HG03565 (cell line): ENCODE data around the gene TXK.

Experiments
- ATAC-seq: cut with Tn5 transposase; IDR thresholded peaks from one replicate; pipeline ENCODE4 v1.9.1; 2021; ENCODE audit warnings: mild to moderate bottlenecking, moderate library complexity; ENCODE audit not compliant: unreplicated experiment

Gene TXK

DNA sequence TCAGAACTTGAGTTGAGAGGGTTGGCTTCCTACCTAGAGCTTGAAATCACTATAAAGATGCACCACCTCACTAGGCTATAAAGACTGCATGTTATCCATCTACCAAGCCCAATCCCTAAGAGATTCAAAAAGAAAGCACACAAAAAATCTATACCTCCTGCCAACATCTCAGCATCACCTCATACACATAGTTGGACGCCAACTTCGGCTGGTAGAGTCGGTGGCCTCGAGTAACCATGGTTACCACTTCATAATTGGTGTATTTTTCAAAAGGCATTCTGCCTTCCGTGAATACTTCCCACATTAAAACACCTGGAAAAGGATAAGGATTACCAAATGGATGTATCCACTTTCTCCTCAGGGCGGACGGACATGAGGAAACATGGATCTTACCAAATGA, 4.5 kb upstream of the TXK start:
- ATAC-seq, result no peak

DNA sequence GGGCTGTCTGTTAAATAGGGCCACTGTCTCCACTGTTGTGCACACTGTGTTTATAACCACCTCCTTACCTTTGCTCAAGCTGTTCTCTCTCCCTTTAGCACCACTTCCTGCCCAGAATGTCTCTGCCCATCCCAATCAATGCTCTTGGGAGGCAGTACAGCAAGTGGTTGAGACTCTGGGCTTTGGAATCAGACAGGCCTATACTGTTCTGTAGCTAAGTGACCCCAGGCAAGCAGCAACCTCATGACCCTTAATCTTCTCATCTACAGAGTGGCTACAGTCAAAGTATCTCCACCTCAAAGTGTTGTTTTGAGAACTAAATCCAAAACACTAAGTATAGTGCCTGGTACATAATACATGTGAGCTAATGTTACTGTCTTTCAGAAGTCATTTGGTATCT, 3.8 kb upstream of the TXK start:
- no peak for ATAC-seq

DNA sequence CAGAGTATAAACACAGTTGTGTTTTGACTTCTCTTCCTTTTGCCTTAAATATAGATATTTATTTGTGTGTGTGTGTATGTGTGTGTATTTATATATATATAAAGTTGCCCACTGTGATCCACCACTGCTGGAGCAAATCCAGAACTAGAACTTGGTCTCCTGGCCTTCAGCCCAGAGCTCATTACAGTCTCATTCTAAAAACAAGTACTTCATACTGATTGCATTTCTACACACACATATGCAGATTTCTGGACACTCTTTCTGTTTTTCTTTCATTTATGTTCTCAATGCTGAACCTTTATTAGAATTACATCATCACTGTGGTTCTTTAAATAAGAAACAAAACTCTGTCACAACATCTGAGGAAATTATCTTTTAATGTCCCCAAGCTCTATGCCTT, 381 bp downstream of the TXK start:
- no peak for ATAC-seq

DNA sequence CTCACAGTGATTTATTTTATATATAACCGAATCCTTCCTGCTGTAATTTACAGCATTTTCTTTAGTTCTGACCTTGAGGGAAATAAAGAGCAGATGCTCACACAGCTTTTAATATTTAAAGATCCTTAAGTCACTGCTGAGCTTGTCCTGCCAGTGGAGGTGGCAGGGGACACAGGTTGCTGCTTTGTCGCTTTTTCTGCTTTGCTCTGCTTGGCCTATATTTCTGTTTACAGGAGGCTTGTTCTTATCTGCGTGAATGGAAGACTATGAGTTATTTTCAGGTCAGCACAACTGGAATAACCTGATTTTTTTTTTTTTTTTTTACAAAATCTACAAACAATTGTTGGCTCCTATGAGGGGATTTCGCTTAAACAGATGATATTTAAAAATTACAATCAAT, 2.3 kb downstream of the TXK start:
- ATAC-seq, result no peak

DNA sequence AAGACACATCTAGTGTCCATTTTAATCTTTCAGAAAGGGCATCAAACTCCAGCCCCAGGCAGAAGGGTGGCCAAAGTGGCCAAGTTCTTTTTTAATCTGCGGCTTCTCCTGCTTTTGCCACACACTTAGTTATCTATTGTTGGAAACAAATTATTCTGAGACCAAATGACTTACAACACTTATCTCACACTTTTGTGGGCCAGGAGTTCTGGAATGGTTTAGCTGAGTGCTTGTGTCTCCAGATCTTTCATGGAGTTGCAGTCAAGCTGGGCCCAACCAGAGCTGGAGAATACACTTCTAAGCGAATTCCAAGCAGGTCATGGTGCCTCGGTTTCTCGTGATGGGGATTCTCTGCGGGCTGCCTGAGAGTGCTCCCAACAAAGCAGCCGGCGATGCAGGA, 4.0 kb downstream of the TXK start:
- ATAC-seq, result no peak

DNA sequence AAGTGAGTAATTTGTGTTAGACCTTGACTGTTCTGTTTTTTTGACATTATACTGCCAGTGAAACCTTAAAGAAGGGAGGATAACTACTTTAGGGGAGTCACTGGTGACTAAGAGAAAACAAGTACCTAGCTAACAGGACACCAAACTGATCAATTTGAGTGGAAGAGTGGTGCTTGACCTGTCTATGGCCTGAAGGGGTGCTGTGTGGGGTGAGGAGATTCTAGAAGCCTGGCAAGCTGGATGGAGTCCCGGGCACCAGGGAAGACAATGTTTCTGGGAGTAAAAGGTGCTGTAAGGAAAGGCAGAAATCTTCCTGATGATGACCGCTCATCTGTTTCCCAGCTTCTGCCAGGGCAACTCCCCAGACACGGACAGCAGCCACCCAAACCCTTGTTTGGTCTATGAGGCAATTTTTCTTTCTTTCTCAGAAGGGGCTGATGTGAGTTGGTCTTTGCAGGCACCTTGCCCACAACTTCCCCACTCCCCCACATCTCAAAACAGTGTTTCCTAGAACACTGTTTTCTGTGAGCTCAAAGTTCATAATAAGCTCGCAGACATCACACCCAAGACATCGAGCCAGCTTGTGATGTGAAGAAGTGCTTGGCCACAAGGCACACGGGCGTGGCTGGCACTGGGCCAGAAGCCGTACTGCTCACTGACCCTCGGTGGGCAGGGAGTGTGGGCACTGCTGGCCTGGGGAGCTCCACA, 4.6 kb downstream of the TXK start:
- ATAC-seq, result no peak

DNA sequence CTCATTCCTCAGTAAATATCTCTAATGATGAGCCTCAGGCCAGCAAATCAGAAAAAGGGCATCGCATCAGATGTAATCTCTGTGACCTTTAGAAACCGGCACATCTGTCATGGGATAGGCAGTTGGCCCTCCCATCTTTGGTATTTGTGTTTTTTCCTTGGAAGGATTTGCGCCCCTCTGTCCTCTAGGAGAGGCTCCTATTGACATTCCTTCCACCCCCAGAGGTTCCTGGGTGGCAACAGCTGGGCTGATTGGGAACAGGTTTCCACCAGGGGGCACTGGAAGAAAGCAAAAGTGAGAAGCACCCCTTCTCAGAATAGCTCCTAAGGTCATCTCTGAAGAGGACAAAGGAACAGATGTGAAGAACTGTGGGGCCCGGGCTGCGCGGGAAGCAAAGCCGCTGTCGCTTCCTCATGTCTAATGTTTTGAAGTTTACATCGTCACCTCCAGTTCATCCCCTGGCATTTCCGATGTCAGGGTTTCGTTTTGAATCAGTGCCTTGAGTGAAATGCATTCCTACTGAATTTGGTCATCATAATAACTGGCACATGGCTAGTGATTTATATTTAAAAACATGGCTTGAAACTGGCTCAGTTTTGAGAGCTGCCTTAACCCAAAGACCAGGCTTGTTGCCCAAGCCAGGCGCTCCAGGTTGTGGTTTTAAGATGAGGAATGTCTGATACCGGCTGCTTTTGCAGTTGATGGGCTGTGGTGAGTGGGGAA, 6.2 kb downstream of the TXK start:
- peak; percentile 90 for ATAC-seq

DNA sequence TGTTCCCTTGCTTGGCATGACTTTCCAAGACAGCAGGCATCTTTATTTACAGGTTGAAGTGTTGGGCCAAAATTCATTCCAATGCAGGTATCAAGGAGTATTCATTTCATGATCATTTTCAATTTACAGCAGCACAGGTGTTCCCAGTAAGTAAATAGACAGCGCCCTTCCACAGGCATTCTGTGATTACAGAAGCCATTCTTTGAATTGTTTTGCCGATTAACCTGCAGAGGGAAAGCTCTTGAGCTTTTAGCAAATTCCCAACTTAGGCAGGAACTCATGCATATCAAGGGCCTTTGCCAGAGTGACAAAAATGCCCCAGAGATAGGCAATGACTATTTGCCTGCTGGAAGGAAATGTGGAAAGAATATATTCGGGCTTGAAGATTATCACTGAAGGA, 6.8 kb downstream of the TXK start:
- no peak for ATAC-seq

DNA sequence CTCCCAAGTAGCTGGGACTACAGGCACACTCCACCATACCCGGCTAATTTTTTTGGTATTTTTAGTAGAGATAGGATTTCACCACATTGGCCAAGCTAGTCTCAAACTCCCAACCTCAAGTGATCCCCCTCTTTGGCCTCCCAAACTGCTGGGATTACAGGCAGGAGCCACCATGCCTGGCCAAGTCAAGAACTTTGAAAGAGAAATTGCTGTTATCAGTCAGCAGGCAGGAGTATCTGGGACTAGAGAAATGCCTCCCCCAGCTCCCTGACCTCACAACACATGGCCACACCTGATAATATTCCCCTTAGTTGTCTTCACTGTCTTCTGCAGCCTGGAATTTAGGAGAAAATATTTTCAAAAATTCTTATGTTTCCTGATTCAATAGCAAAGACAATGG, 7.4 kb downstream of the TXK start:
- no peak for ATAC-seq

DNA sequence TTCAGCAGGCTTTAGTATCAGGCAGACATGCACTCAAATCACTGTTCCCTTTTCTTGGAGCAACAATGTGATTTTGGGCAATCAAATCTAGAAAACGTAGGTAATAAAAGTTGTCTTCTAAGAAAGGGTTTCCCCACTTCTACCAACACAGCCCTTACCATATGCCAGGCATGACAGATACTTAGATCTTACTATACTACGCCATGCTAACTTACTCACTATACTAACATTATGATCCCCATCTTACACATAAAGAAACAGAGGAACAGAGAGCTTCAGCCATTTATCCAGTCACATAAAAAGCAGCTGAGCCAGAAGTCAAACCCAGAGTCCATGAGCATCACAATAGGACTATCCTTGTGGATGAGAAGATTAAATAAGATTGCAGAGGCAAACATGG, 9.2 kb downstream of the TXK start:
- ATAC-seq, result no peak

DNA sequence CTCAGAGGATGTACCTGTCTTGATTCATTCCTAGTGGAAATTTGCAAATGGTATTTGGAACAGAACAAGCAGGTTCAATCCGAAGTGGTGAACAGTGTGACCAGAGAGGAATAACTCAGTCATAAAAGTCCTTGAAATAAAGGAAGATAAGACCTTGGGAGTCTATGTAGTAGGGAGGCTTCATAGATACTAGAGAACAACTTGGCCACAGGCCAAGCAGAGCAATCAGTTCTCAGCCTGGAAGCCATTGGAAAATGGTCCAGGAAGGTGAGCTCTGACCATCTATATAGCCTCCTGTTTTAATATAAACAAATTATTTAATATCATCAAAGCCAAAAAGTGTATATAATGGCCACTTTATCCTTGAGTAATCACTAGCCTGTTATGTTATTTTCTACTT, 11.3 kb downstream of the TXK start:
- no peak for ATAC-seq

DNA sequence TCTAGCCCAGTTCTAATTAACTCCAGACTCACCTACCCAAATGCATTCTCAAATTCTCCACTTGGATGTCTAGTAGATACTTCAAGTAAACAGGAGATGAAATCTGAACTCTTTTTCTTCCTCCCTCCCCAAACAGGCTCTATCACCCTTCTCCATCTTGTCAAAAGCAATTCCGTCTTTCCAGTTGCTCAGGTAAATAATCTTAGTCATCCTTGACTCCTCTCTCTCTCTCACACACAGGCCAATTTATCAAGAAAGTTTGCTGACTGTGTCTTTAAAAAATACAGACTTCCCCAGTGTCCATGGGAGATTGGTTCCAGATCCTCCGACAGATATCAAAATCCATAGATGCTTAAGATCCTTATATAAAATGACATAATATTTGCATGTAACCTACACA, 12.9 kb downstream of the TXK start:
- no peak for ATAC-seq

DNA sequence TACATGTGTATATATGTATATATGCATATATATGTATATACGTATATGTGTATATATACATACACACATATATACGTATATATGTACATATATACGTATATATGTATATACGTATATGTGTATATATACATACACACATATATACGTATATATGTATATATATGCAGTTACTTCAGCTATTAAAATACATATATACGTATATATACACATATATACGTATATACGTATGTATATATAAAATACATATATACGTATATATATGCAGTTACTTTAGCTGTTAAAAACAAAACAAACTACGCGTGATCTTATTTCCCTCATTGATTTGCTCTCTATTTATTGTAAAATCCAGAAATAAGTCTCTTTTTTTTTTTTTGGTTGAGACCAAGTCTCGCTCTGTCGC, 13.9 kb downstream of the TXK start:
- ATAC-seq, result no peak

DNA sequence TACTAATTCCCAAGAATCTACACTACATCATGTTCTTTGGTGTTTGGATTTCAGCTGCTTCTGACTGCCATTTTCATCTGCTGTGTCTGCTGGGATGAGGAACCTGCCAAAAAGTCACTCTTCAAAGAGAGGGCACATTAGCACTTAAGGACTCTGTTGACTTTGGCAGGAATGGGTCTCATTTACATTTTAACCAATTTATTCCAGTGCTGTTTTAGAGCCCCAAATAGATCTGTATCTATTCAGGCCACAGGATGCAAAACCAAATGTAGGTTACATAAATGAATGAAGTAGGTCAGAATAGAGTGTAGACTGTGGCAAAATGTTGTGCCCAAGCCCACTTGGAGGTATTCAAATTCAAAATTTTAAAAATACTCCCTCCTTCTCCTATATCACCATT, 14.4 kb downstream of the TXK start:
- ATAC-seq, result no peak

DNA sequence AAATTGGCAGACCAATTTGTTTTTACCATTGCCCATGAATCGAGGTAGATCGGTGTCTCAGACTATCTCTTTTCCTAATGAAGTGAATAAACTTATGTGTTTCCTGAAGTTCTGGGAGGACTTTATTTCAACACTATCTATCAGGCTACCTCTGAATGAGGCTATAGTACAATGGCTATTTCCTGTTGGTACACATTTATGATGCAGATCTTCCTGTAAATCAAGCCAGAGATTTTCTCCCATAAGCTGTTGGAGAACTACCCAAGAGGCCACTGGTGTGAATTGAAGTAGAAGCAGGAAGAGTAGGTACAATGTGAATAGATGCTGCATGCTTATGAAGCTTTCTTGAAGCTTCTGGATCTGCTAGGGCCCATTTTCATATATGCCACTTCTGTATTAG, 16.0 kb downstream of the TXK start:
- no peak for ATAC-seq

DNA sequence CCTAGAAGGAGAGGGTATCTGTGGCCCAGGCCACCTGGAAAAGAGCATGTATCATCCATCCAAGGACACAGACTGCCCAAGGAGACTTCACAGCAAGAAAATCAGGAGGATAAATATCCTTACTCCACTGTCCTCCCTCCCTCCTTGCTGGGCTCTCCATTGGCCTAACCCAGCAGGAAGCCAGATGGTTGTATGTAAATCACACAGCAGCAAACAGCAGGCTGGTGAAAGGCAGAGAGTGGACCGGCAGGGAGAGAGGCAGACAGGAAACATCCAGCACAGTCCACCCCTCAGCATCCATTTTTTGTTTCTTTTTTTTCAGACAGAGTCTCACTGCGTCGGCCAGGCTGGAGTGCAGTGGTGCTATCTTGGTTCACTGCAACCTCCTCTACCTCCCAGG, 17.5 kb downstream of the TXK start:
- no peak for ATAC-seq

DNA sequence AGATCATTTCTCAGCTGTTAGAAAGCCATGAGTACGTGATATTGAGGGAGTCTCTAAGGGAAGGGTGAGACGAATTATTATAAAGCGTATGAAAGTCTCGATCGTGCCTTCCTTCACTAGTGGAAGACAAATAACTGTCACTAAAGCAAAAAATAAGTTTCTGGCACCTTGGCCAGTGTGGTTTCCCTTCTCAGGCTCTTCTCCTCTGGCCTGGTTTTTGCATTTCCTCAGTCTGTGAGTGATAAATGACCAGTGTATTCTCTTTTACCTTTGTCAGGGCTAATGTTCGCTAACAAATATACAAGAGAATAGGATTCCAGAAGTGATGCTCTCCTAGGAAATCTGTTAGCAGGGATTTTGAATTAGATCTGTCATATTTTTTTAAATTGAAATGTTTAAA, 19.6 kb downstream of the TXK start:
- no peak for ATAC-seq

DNA sequence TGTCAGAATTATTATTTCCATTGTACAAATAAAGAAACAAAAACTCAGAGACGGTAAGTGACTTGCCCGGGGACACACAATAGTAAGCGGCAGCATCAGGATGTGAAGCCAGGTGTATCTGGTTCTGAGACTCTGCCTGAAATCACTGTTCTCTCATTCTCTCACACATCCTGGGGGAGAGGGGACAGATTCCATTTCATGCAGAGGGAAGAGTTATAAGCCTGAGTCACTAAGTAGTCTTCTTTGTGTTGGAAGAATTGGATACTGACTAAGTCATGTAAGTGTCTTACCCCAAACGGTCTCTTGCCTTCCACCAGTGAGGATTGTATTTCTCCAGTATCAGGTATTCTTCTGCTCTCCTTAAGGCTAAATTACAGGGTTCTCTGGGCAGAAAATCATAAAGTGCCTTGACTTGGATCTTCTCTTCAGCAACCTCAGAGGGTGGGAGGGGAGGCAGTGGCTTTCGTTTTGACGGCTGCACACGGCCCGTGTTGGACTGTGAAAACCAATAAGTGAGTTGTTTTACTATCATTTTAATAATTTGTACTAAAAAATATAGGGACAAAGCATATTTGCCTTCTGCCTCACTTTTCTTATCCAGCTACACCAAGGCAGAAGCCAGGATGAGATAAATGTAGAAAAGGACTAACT, 21.9 kb downstream of the TXK start:
- ATAC-seq, result no peak

DNA sequence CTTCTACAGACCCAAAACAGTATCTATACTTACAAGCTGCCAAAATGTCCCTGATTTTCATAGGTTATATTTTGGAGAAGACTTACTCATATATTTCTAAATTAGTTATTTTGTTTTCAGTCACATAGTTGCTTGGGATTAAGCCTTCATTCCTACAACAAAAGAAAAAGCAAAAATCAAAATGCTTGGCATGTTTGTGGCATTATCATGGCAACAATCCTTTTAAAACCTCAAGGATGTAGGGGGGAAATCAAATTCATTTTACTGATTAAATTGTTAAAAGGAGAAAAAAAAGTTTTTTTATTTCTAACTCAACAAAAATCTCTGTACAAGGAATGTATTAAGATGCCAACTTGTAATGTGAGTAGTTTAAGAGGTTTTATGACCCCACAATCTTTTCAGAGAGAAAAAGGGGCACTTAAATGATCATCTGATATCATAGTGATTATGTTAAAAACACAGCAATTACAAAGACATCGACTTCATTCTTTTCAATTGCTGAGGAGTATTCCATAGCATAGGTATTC, 23.5 kb downstream of the TXK start:
- ATAC-seq, result no peak

DNA sequence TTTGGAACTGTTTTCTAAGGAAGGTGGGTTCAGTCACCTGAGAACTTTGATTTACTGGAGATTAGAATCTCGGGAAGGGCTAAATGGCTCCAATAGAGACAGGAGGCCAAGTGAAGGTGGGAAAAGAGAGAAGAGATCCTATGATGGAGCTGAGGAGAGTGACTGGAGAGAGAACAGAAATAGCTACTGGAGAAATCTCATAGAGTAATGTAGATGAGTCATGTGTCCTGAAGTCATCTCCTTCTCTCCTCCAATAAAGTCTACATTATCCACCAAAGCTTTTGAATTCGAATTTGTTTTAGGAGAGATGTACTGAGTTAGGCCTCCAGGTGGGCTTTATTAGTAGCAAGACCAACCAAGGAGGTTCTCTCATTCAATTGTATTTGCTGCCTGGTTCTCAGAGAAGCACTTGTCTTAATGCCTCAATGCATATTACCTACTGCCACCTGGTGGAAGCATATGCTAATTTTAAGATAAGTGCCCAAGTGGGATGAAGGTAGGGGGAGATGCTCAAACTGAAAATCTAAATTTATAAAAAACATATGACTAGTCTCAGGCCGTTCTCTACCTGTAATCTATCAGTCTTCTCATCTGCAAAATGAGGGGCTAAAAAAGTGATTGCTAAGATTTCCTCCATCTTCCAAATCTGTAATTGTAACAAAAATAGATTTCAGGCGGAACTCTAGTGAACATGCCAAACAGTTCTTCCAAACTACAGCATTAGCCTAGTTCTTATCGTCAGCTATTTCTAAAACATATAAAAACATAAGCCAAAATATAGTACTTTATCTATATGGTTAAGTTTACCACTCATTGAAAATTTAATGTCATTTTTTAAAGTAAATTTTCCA, 24.4 kb downstream of the TXK start:
- ATAC-seq, result peak; percentile 65
